GM21723 (cell line): Measurements from ENCODE around the gene CCNF.
"Not testable (repeated sequence)": the region's sequence is repeated elsewhere in the genome, so short reads cannot be mapped to it uniquely, and the experiment has no call there.

Experiments
- ATAC-seq: cut with Tn5 transposase; IDR thresholded peaks from one replicate; pipeline ENCODE4 v1.9.1; 2021; ENCODE audit warnings: mild to moderate bottlenecking, moderate library complexity; ENCODE audit not compliant: unreplicated experiment

Gene CCNF

GRCh38 chr16:2471016-2471652 is 41.9 kb downstream of the CCNF start, which contains the start of gene NTN3:
Gene NTN3 (plus strand): TSS chr16:2471297. CDS start chr16:2471702, 405 bp downstream.
- ATAC-seq, result no peak

- ATAC-seq, result no peak
Observed at GRCh38 chr16:2471653-2472487, 42.6 kb downstream of the CCNF start.

- ATAC-seq, result no peak
Observed at GRCh38 chr16:2472488-2472864, 43.2 kb downstream of the CCNF start.

- no peak for ATAC-seq
Observed at GRCh38 chr16:2472885-2473445, 43.7 kb downstream of the CCNF start.

GRCh38 chr16:2473446-2473926 is 44.2 kb downstream of the CCNF start:
- ATAC-seq, result no peak

- peak; percentile 34 for ATAC-seq
Observed at GRCh38 chr16:2473999-2474876, 45.0 kb downstream of the CCNF start.

GRCh38 chr16:2474877-2475412 is 45.7 kb downstream of the CCNF start, which contains the start of gene TBC1D24:
Gene TBC1D24 (plus strand): TSS chr16:2475127. CDS start chr16:2496149, 21,022 bp downstream.
- peak; percentile 48 for ATAC-seq

GRCh38 chr16:2475413-2476344 is 46.4 kb downstream of the CCNF start:
- ATAC-seq, result no peak

GRCh38 chr16:2476345-2476720 is 47.1 kb downstream of the CCNF start:
- ATAC-seq, result no peak

- ATAC-seq, result no peak
Observed at GRCh38 chr16:2476741-2477140, 47.5 kb downstream of the CCNF start.

- no peak for ATAC-seq
Observed at GRCh38 chr16:2477327-2477726, 48.1 kb downstream of the CCNF start.

- no peak for ATAC-seq
Observed at GRCh38 chr16:2478279-2478678, 49.0 kb downstream of the CCNF start.

GRCh38 chr16:2479996-2480395 is 50.7 kb downstream of the CCNF start:
- not testable (repeated sequence) for ATAC-seq

- ATAC-seq, result no peak
Observed at GRCh38 chr16:2480948-2481347, 51.7 kb downstream of the CCNF start.

GRCh38 chr16:2481676-2482075 is 52.4 kb downstream of the CCNF start:
- ATAC-seq, result no peak

- ATAC-seq, result no peak
Observed at GRCh38 chr16:2482249-2482648, 53.0 kb downstream of the CCNF start.

- ATAC-seq, result no peak
Observed at GRCh38 chr16:2482708-2483534, 53.7 kb downstream of the CCNF start.
